GM19328 (cell line): ENCODE results near the gene POGLUT3.

Experiments
- ATAC-seq: cut with Tn5 transposase; IDR thresholded peaks from one replicate; pipeline ENCODE4 v1.9.1; 2021; ENCODE audit warnings: mild to moderate bottlenecking, moderate library complexity; ENCODE audit not compliant: unreplicated experiment

Gene POGLUT3

GRCh38 chr11:108501396-108501795 lies 3.2 kb upstream of the POGLUT3 start:
- ATAC-seq = no peak

GRCh38 chr11:108500721-108501120 lies 2.5 kb upstream of the POGLUT3 start:
- no peak for ATAC-seq

- no peak for ATAC-seq
Measured at GRCh38 chr11:108500169-108500568, 2.0 kb upstream of the POGLUT3 start.

- no peak for ATAC-seq
Measured at GRCh38 chr11:108498816-108499408, 728 bp upstream of the POGLUT3 start.

GRCh38 chr11:108497317-108498045 lies 703 bp downstream of the POGLUT3 start:
- peak; percentile 44 for ATAC-seq

- ATAC-seq = no peak
Measured at GRCh38 chr11:108496643-108497256, 1.4 kb downstream of the POGLUT3 start.

GRCh38 chr11:108495326-108495725 lies 2.9 kb downstream of the POGLUT3 start:
- ATAC-seq = no peak

- no peak for ATAC-seq
Measured at GRCh38 chr11:108494182-108494581, 4.0 kb downstream of the POGLUT3 start.

GRCh38 chr11:108491936-108492335 lies 6.2 kb downstream of the POGLUT3 start:
- no peak for ATAC-seq

- ATAC-seq = no peak
Measured at GRCh38 chr11:108486828-108487227, 11.4 kb downstream of the POGLUT3 start.

- no peak for ATAC-seq
Measured at GRCh38 chr11:108486331-108486730, 11.9 kb downstream of the POGLUT3 start.

GRCh38 chr11:108483163-108483562 lies 15.0 kb downstream of the POGLUT3 start:
- no peak for ATAC-seq

- ATAC-seq = no peak
Measured at GRCh38 chr11:108474664-108475463, 23.3 kb downstream of the POGLUT3 start.

GRCh38 chr11:108472681-108473080 lies 25.5 kb downstream of the POGLUT3 start:
- no peak for ATAC-seq

GRCh38 chr11:108468478-108468864 lies 29.7 kb downstream of the POGLUT3 start:
- no peak for ATAC-seq

- peak; percentile 99 for ATAC-seq
Measured at GRCh38 chr11:108467091-108467823, 30.9 kb downstream of the POGLUT3 start, which contains the start of gene C11orf65. Gene C11orf65 (minus strand): TSS chr11:108467529. CDS start chr11:108461559, 5,970 bp downstream.

GRCh38 chr11:108466405-108466804 lies 31.8 kb downstream of the POGLUT3 start:
- no peak for ATAC-seq

GRCh38 chr11:108453207-108453835 lies 44.9 kb downstream of the POGLUT3 start:
- no peak for ATAC-seq
